ENCODE measurements around the gene MAPK10.
"Not testable (repeated sequence)": the region's sequence is repeated elsewhere in the genome, so short reads cannot be mapped to it uniquely, and the experiment has no call there.

Gene MAPK10

GRCh38 chr4:86184901-86185285 lies 175.0 kb downstream of the MAPK10 start:
- DNase-seq = no peak

GRCh38 chr4:86184216-86184900 lies 175.5 kb downstream of the MAPK10 start:
- no peak for DNase-seq

GRCh38 chr4:86181585-86181984 lies 178.3 kb downstream of the MAPK10 start:
- no peak for DNase-seq

- no peak for DNase-seq
Measured at GRCh38 chr4:86178211-86178610, 181.6 kb downstream of the MAPK10 start.

- DNase-seq = no peak
Measured at GRCh38 chr4:86174506-86174905, 185.3 kb downstream of the MAPK10 start.

GRCh38 chr4:86168335-86168734 lies 191.5 kb downstream of the MAPK10 start:
- not testable (repeated sequence) for DNase-seq

- no peak for DNase-seq
Measured at GRCh38 chr4:86160426-86160825, 199.4 kb downstream of the MAPK10 start.

GRCh38 chr4:86159216-86159615 lies 200.6 kb downstream of the MAPK10 start:
- no peak for DNase-seq

- DNase-seq = peak in 1 of 51 donors; percentile 9
Measured at GRCh38 chr4:86156531-86156930, 203.3 kb downstream of the MAPK10 start.

- no peak for DNase-seq
Measured at GRCh38 chr4:86155766-86156165, 204.1 kb downstream of the MAPK10 start.

GRCh38 chr4:86152454-86152853 lies 207.4 kb downstream of the MAPK10 start:
- no peak for DNase-seq

GRCh38 chr4:86151196-86151595 lies 208.7 kb downstream of the MAPK10 start:
- DNase-seq = no peak

- DNase-seq = no peak
Measured at GRCh38 chr4:86141161-86141560, 218.7 kb downstream of the MAPK10 start.

- DNase-seq = no peak
Measured at GRCh38 chr4:86132468-86132867, 227.4 kb downstream of the MAPK10 start.

GRCh38 chr4:86131456-86131855 lies 228.4 kb downstream of the MAPK10 start:
- no peak for DNase-seq

- DNase-seq = no peak
Measured at GRCh38 chr4:86130160-86130933, 229.5 kb downstream of the MAPK10 start.

GRCh38 chr4:86129546-86129945 lies 230.3 kb downstream of the MAPK10 start:
- DNase-seq = no peak

GRCh38 chr4:86122404-86122803 lies 237.4 kb downstream of the MAPK10 start:
- DNase-seq = no peak

GRCh38 chr4:86118711-86119110 lies 241.1 kb downstream of the MAPK10 start:
- no peak for DNase-seq

- peak in 1 of 51 donors; percentile 11 for DNase-seq
Measured at GRCh38 chr4:86117705-86118302, 242.0 kb downstream of the MAPK10 start.

- no peak for DNase-seq
Measured at GRCh38 chr4:86114563-86114962, 245.3 kb downstream of the MAPK10 start.

- DNase-seq = no peak
Measured at GRCh38 chr4:86108834-86109233, 251.0 kb downstream of the MAPK10 start.

GRCh38 chr4:86108137-86108536 lies 251.7 kb downstream of the MAPK10 start:
- DNase-seq = no peak

Measured in hypothalamus (tissue), 51 donors.